ENCODE results near the gene SEMA4B.

The SEMA4B gene

GRCh38 chr15:90205886-90206285 is 4.8 kb downstream of the SEMA4B start:
- TF ChIP-seq CTCF (IDR thresholded peaks at IDR 0.05; ENCODE audit: low read length, missing control alignments) = no peak
- H3K4me3 ChIP-seq (replicated peaks; ENCODE audit: low read depth, low read length) = no peak overlapping the region
- DNase-seq (ENCODE audit: low read depth) = no peak

GRCh38 chr15:90207252-90207651 is 6.1 kb downstream of the SEMA4B start:
- no peak for TF ChIP-seq CTCF (IDR thresholded peaks at IDR 0.05; ENCODE audit: low read length, missing control alignments)
- DNase-seq (ENCODE audit: low read depth) = no peak
- H3K4me3 ChIP-seq (replicated peaks; ENCODE audit: low read depth, low read length) = no peak overlapping the region

GRCh38 chr15:90208356-90208755 is 7.2 kb downstream of the SEMA4B start:
- no peak for DNase-seq (ENCODE audit: low read depth)
- TF ChIP-seq CTCF (IDR thresholded peaks at IDR 0.05; ENCODE audit: low read length, missing control alignments) = no peak
- no peak overlapping the region for H3K4me3 ChIP-seq (replicated peaks; ENCODE audit: low read depth, low read length)

- no peak for TF ChIP-seq CTCF (IDR thresholded peaks at IDR 0.05; ENCODE audit: low read length, missing control alignments)
- H3K4me3 ChIP-seq (replicated peaks; ENCODE audit: low read depth, low read length) = no peak overlapping the region
- no peak for DNase-seq (ENCODE audit: low read depth)
Measured at GRCh38 chr15:90209591-90209990, 8.5 kb downstream of the SEMA4B start.

GRCh38 chr15:90210593-90210992 is 9.5 kb downstream of the SEMA4B start:
- no peak for DNase-seq (ENCODE audit: low read depth)
- no peak overlapping the region for H3K4me3 ChIP-seq (replicated peaks; ENCODE audit: low read depth, low read length)
- TF ChIP-seq CTCF (IDR thresholded peaks at IDR 0.05; ENCODE audit: low read length, missing control alignments) = no peak

GRCh38 chr15:90211009-90211408 is 9.9 kb downstream of the SEMA4B start:
- no peak for DNase-seq (ENCODE audit: low read depth)
- no peak overlapping the region for H3K4me3 ChIP-seq (replicated peaks; ENCODE audit: low read depth, low read length)
- TF ChIP-seq CTCF (IDR thresholded peaks at IDR 0.05; ENCODE audit: low read length, missing control alignments) = no peak

- no peak overlapping the region for H3K4me3 ChIP-seq (replicated peaks; ENCODE audit: low read depth, low read length)
- no peak for DNase-seq (ENCODE audit: low read depth)
- no peak for TF ChIP-seq CTCF (IDR thresholded peaks at IDR 0.05; ENCODE audit: low read length, missing control alignments)
Measured at GRCh38 chr15:90211440-90212143, 10.5 kb downstream of the SEMA4B start.
